CD4-positive, CD25-positive, alpha-beta regulatory T cell (primary cell): ENCODE results near the gene GBE1. TPM values are rescaled to one million over a fixed set of nuclear protein-coding genes. Genes with fewer than 3 reads are reported as not detected.
"Not testable (repeated sequence)": the region's sequence is repeated elsewhere in the genome, so short reads cannot be mapped to it uniquely, and the experiment has no call there.

Experiments used
- ATAC-seq, 2 donors: fragments of 150-1000 bp; cut with Tn5 transposase; one replicate each; pipeline ENCODE4 v1.10.0; 2021; ENCODE audit warnings: low read depth in 2 of 2, moderate number of reproducible peaks in 2 of 2, moderate library complexity in 1 of 2
- DNase-seq, 3 donors: peaks; one replicate each; pipeline versions ENCODE4 v3.0.0 to v3.0.0-alpha.2; 2012 to 2022; ENCODE audit warnings: mixed read lengths in 1 of 3
- H3K27ac ChIP-seq: one replicate; pipeline ENCODE4 v1.7.0; 2013; ENCODE audit warnings: mild to moderate bottlenecking, low read length; ENCODE audit not compliant: insufficient read depth, poor library complexity, severe bottlenecking
- H3K27me3 ChIP-seq: one replicate; pipeline ENCODE4 v1.7.0; 2013; ENCODE audit warnings: low read length; ENCODE audit not compliant: control insufficient read depth, insufficient read depth
- H3K36me3 ChIP-seq: one replicate; pipeline ENCODE4 v1.7.0; 2013; ENCODE audit warnings: mild to moderate bottlenecking, low read length, moderate library complexity; ENCODE audit not compliant: control insufficient read depth, insufficient read depth
- H3K4me1 ChIP-seq: 2 replicates; pipeline ENCODE4 v1.7.0; 2013; ENCODE audit warnings: mild to moderate bottlenecking, low read length; ENCODE audit not compliant: insufficient read depth, control insufficient read depth, poor library complexity, severe bottlenecking
- H3K4me3 ChIP-seq: one replicate; pipeline ENCODE4 v1.7.0; 2013; ENCODE audit warnings: low read depth, mild to moderate bottlenecking, low read length, moderate library complexity
- H3K9me3 ChIP-seq, 2 experiments: 1 replicate in 1 of 2; 2 replicates in 1 of 2; pipeline ENCODE4 v1.7.0; 2013; ENCODE audit warnings: low read length in 2 of 2, mild to moderate bottlenecking in 1 of 2, moderate library complexity in 1 of 2; ENCODE audit not compliant: control insufficient read depth in 2 of 2
- H3K27ac Mint-ChIP-seq, 3 donors: one replicate each; pipeline ENCODE4 v1.8.0; 2020 to 2022; ENCODE audit warnings: mild to moderate bottlenecking in 3 of 3, mixed read lengths in 3 of 3, moderate library complexity in 2 of 3
- H3K27me3 Mint-ChIP-seq: one replicate; pipeline ENCODE4 v1.8.0; 2022; ENCODE audit warnings: mild to moderate bottlenecking, mixed read lengths
- H3K36me3 Mint-ChIP-seq: one replicate; pipeline ENCODE4 v1.8.0; 2020; ENCODE audit warnings: mixed read lengths
- H3K4me1 Mint-ChIP-seq, 4 donors: one replicate each; pipeline ENCODE4 v1.8.0; 2020 to 2022; ENCODE audit warnings: mixed read lengths in 4 of 4, mild to moderate bottlenecking in 1 of 4
- H3K4me3 Mint-ChIP-seq, 4 donors: one replicate each; pipeline ENCODE4 v1.8.0; 2020 to 2022; ENCODE audit warnings: mild to moderate bottlenecking in 4 of 4, mixed read lengths in 4 of 4, moderate library complexity in 3 of 4
- H3K9me3 Mint-ChIP-seq, 7 donors: one replicate each; pipeline ENCODE4 v1.8.0; 2020 to 2022; ENCODE audit warnings: mixed read lengths in 7 of 7, mild to moderate bottlenecking in 3 of 7, moderate library complexity in 2 of 7
- polyA plus RNA-seq, 4 donors: library from polyadenylated mRNA; unstranded; fragments of 300-500 nt; fragmentation: Illumina TruSeq; gene quantifications; one replicate each; pipeline ENCODE4 v1.2.3, GENCODE V29; 2021
- total RNA-seq: library from RNA; stranded (reverse); gene quantifications from one replicate; pipeline ENCODE4 v1.2.3, GENCODE V29; 2022

The GBE1 gene
- total and polyA plus RNA-seq, 5 donors from 2014 or later: 5.2 to 9.7 (median 8.6) TPM

DNA sequence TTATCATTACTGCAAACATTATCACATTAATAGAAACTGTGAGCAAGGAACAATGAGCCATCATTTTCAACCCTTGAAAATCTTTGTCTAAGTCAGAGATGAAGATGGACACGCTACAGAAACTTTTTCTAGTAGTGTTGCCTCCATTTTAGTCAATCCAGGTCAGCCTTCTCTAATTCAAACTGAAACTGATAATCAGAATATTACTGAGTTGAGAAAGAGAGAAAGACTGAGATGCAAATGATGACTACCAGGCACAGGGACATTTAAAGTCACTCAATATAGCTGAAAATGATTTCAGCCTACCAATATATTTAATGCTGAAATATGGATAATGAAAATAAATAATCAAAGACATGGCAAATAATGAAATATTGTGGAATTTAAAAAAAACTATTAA, 261.4 kb downstream of the GBE1 start:
- no peaks in the 10 kb centered on the region for H3K27me3 Mint-ChIP-seq
- H3K27ac Mint-ChIP-seq: no peak overlapping the region
- Histone ChIP-seq H3K36me3 (no peaks in the 10 kb centered on the region), H3K4me1 (no peaks in the 10 kb centered on the region), H3K4me3 (no peak overlapping the region), H3K9me3 (no peaks in the 10 kb centered on the region), H3K27me3 (no peaks in the 10 kb centered on the region), H3K27ac (no peak overlapping the region)
- DNase-seq: no peak
- no peak overlapping the region for H3K4me3 Mint-ChIP-seq
- no peaks in the 10 kb centered on the region for H3K4me1 Mint-ChIP-seq
- no peaks in the 10 kb centered on the region for H3K36me3 Mint-ChIP-seq
- H3K9me3 Mint-ChIP-seq: peaks cover 0 to 3% (median 0%) of the 10 kb centered on the region in 7 donors
- no peak for ATAC-seq

DNA sequence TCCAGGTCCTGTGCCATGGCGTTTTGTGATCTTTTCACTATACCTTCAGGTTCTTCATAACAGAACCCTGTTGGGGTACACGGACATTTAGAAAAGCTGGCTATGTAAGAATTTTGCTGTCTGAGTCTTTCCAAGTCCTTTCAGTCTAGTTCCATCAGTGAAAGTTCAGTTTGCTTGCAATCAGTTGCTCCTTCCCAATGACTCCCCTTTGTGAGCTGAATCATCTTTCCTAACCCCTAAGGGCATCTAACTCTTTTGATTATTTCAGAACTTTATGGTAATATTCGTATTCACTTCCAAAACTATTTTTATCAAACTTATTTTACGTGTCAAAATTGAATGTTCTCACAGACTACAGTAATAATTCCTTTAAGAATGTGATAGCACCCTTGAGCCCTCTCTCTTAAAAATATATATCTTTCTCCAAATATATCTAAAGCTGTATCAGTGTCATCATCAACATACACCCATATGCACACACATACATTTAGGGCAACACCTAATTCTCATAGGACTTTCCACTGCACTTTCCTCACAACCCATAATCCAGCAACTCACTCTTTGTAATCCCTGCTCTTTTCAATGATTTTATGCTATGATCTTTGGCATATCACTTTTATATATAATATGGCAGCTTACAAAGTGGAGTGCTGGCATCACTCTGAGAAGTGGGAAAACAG, 263.7 kb downstream of the GBE1 start:
- no peak overlapping the region for H3K4me3 Mint-ChIP-seq
- Histone ChIP-seq H3K27me3 (no peaks in the 10 kb centered on the region), H3K9me3 (no peaks in the 10 kb centered on the region), H3K4me1 (no peaks in the 10 kb centered on the region), H3K36me3 (no peaks in the 10 kb centered on the region), H3K27ac (no peak overlapping the region), H3K4me3 (no peak overlapping the region)
- ATAC-seq (no peak), DNase-seq (no peak)
- no peaks in the 10 kb centered on the region for H3K9me3 Mint-ChIP-seq
- H3K4me1 Mint-ChIP-seq: no peaks in the 10 kb centered on the region
- H3K36me3 Mint-ChIP-seq: no peaks in the 10 kb centered on the region
- H3K27ac Mint-ChIP-seq: no peak overlapping the region
- H3K27me3 Mint-ChIP-seq: no peaks in the 10 kb centered on the region

DNA sequence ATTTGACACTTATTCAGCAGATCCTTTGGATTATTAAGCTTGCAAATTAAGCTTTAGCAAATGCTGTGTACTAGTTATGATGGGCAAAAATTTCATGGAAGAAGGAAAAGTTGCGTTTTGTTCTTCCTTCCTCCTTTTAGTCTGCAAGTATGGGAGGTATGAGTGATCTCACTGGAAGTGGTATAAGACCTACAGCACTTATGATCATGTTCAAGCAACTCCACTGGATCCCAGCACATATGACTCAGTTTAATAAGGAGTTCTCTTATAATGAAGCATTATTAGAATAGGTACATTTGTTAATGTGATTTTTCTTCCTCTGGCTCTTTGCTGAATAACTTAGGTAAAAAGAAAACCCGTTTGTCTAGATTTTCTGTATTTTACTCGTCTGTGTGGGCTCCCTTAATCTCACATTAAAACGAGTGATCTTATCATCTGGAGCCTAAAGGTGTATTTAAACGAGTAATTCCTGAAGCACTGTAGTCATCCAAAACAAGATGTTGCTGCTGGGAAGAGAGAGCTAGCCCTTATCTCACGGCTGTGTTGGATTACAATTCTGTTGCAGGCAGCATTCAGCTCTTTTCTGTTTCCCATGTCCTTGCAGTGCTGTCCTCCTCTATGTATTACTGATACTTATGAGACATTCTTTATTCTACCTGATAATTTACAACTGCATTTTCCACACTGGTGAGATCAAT, 264.9 kb downstream of the GBE1 start:
- Histone ChIP-seq H3K9me3 (no peaks in the 10 kb centered on the region), H3K27me3 (no peaks in the 10 kb centered on the region), H3K27ac (no peak overlapping the region), H3K4me3 (no peak overlapping the region), H3K36me3 (no peaks in the 10 kb centered on the region), H3K4me1 (no peaks in the 10 kb centered on the region)
- H3K4me1 Mint-ChIP-seq: no peaks in the 10 kb centered on the region
- H3K27ac Mint-ChIP-seq: no peak overlapping the region
- H3K36me3 Mint-ChIP-seq: no peaks in the 10 kb centered on the region
- H3K27me3 Mint-ChIP-seq: no peaks in the 10 kb centered on the region
- DNase-seq: no peak
- H3K9me3 Mint-ChIP-seq: no peaks in the 10 kb centered on the region
- no peak for ATAC-seq
- H3K4me3 Mint-ChIP-seq: no peak overlapping the region

DNA sequence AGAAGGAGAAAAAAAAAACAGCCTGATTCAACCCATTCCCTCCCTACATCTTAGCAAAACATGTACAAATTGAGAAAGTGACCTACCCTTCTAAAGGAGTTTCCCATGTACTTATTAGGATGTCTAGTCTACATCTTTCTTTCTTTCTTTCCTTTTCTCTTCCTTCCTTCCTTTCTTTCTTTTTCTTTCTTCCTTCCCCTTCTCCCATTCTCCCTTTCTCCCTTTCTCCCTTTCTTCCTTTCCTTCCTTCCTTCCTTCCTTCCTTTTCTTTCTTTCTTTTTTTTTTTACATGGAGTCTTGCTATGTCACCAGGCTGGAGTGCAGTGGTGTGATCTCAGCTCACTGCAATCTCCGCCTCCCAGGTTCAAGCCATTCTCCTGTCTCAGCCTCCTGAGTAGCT, 269.0 kb downstream of the GBE1 start:
- not testable (repeated sequence) for H3K4me1 ChIP-seq, H3K9me3 ChIP-seq, ATAC-seq, H3K4me1 Mint-ChIP-seq, H3K27ac ChIP-seq, H3K27me3 ChIP-seq, H3K4me3 ChIP-seq, H3K27me3 Mint-ChIP-seq, H3K36me3 ChIP-seq, H3K36me3 Mint-ChIP-seq, H3K4me3 Mint-ChIP-seq, H3K9me3 Mint-ChIP-seq, H3K27ac Mint-ChIP-seq, DNase-seq

DNA sequence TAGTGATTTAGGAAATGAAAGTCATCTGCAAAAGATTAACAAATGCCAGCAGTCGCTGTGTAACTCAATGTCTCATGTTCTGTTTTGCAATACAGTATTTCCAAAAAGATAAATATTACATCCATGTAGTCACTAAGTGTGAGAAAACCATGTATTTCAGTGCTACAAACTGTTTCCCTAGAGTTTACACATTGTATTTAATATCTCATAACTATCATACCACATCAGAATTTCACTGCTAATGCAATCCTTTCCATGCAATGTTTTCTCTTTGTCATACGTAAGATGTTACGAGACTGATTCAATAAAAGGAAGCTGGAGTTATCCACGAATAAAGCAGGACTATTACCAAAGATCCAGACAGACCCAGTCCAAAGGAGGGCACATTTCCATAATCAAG, 269.4 kb downstream of the GBE1 start:
- H3K9me3 Mint-ChIP-seq: peaks cover 0 to 2% (median 0%) of the 10 kb centered on the region in 7 donors
- DNase-seq (no peak), ATAC-seq (no peak)

DNA sequence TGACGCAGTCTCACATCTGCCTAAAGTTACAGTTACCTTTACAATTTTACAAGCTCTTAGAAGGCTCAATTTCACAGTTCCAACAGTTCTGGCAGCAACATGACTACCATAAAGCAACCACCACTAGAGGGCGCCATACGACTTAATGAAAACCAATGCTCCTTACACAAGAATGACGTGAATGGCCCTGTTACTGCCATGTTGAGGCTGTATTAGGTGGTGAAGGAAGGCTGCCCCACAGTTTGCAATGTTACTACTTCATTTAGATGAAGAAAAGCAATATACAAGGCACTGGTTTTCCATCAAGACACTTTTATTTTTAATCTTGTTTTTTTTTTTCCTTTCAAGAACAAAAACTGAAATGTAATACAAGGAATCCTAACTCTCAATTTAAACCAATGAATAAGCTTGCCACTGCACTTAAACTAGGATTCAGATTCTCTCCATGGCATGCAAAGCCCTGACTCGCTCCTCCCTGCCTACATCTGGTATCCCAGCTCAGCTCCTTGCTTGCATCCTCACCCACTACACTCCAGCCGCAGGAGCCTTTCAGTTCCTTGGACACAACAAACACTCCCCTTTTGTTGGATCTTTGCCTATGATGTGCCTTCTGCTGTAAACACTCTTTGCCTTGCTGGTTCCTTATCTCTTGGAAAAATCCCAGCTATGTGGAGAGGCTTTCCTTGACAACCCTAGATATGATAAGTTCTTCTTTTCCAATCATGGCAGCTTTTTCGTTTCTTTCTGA, 270.7 kb downstream of the GBE1 start:
- peak overlapping the region in 1 of 3 donors; percentile 15 for H3K27ac Mint-ChIP-seq
- ATAC-seq (peak; percentile 47 to 71), DNase-seq (peak; percentile 44 to 84 (median 50))
- no peaks in the 10 kb centered on the region for H3K4me1 ChIP-seq
- H3K27ac ChIP-seq: no peak overlapping the region
- no peaks in the 10 kb centered on the region for H3K9me3 ChIP-seq
- peaks cover 0 to 5% (median 0%) of the 10 kb centered on the region in 4 donors for H3K4me1 Mint-ChIP-seq
- peaks cover 0 to 2% (median 0%) of the 10 kb centered on the region in 7 donors for H3K9me3 Mint-ChIP-seq
- H3K36me3 Mint-ChIP-seq: no peaks in the 10 kb centered on the region
- H3K36me3 ChIP-seq: no peaks in the 10 kb centered on the region
- H3K4me3 Mint-ChIP-seq: no peak overlapping the region
- H3K27me3 ChIP-seq: no peaks in the 10 kb centered on the region
- no peak overlapping the region for H3K4me3 ChIP-seq
- no peaks in the 10 kb centered on the region for H3K27me3 Mint-ChIP-seq

More for the DNA sequence above, 269.4 kb downstream of the GBE1 start:
- Mint-ChIP-seq H3K4me3 (no peak overlapping the region), H3K27ac (no peak overlapping the region), H3K27me3 (no peaks in the 10 kb centered on the region), H3K4me1 (peaks cover 0 to 5% (median 0%) of the 10 kb centered on the region in 4 donors), H3K36me3 (no peaks in the 10 kb centered on the region)
- Histone ChIP-seq H3K4me3 (no peak overlapping the region), H3K9me3 (no peaks in the 10 kb centered on the region), H3K4me1 (no peaks in the 10 kb centered on the region), H3K27ac (no peak overlapping the region), H3K36me3 (no peaks in the 10 kb centered on the region), H3K27me3 (no peaks in the 10 kb centered on the region)

DNA sequence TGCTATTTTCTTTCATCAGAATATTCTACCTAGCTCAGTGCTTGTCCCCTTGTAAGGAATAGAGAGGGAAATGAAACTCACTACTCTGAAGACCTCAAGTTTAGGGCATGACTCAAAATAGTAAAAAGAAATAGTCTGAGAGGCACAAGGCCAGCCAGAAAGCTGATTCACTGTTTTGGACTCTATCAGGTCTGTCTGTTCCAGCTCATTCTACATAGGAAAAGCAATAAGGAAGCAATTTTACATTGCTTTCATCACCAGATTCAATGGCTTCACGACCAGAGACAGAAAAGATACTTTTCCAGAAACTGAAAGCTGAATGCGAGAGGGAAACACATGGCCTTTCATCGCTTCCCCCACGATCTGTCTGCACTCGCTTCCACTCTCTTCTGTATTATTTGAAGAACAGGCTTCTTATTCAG, 276.0 kb downstream of the GBE1 start:
- Histone ChIP-seq H3K4me1 (no peaks in the 10 kb centered on the region), H3K9me3 (no peaks in the 10 kb centered on the region), H3K27me3 (no peaks in the 10 kb centered on the region), H3K36me3 (no peaks in the 10 kb centered on the region), H3K27ac (no peak overlapping the region), H3K4me3 (no peak overlapping the region)
- H3K27ac Mint-ChIP-seq: no peak overlapping the region
- H3K4me1 Mint-ChIP-seq: peaks cover 0 to 2% (median 0%) of the 10 kb centered on the region in 4 donors
- no peaks in the 10 kb centered on the region for H3K27me3 Mint-ChIP-seq
- ATAC-seq (no peak), DNase-seq (no peak)
- H3K4me3 Mint-ChIP-seq: no peak overlapping the region
- peaks cover 0 to 4% (median 1%) of the 10 kb centered on the region in 7 donors for H3K9me3 Mint-ChIP-seq
- H3K36me3 Mint-ChIP-seq: no peaks in the 10 kb centered on the region
